Transverse colon (tissue), 1 donor: ENCODE data around the gene ENDOV.

Source experiments
- EP300 ChIP-seq: sonication (generic); formaldehyde crosslinking; IDR thresholded peaks from one replicate; pipeline ENCODE4 v1.6.1; 2017; ENCODE audit warnings: antibody characterized with exemption, low read depth
- POLR2A ChIP-seq: fragments of 450-650 bp; IDR thresholded peaks from one replicate; pipeline ENCODE4 v1.6.1; 2016; ENCODE audit warnings: antibody characterized with exemption, mild to moderate bottlenecking, moderate library complexity

DNA sequence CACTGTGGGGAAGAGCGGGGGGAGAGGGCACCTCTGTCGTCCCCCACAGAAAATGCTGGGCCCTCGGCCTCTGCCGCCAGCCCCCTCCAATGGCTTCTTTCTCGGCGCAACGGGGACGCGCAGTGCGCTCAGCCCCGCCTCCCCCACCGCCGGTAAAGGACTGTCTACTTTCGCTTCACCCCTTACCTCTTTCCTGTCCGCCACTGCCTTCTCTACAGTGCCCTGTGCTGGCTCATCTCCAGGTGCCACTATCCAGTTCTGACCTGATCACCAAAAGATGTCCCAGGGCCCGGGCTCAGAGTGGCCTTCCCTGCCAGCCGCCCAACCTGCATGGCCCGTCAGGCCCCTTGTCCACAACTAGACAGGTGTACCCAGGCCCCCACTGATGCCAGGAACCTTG lies 7.3 kb downstream of the ENDOV start:
- TF ChIP-seq EP300 (no peak), POLR2A (no peak)
